DMS53 treated with DMSO at 0.1 percent for 48 hours (cell line): Measurements from ENCODE around the gene TOGARAM2.

Experiments
- DNase-seq: peaks from one replicate; lab custom pipeline; 2025; ENCODE audit not compliant: unreplicated experiment; lab: John Stamatoyannopoulos, UW

TOGARAM2 gene

GRCh38 chr2:28997847-28998735, 17.0 kb downstream of the TOGARAM2 start:
- DNase-seq, result no peak

- DNase-seq, result no peak
These were observed 19.4 kb downstream of the TOGARAM2 start for GRCh38 chr2:29000481-29000880.

GRCh38 chr2:29000956-29001355, 19.9 kb downstream of the TOGARAM2 start:
- no peak for DNase-seq

- DNase-seq, result no peak
These were observed 20.7 kb downstream of the TOGARAM2 start for GRCh38 chr2:29001806-29002205.

- DNase-seq, result no peak
These were observed 23.7 kb downstream of the TOGARAM2 start for GRCh38 chr2:29004755-29005154.

GRCh38 chr2:29005331-29005730, 24.2 kb downstream of the TOGARAM2 start:
- no peak for DNase-seq

- no peak for DNase-seq
These were observed 25.2 kb downstream of the TOGARAM2 start for GRCh38 chr2:29006092-29006979.

- DNase-seq, result no peak
These were observed 25.8 kb downstream of the TOGARAM2 start for GRCh38 chr2:29006980-29007301.

GRCh38 chr2:29009270-29009669, 28.2 kb downstream of the TOGARAM2 start:
- no peak for DNase-seq

- DNase-seq, result no peak
These were observed 28.9 kb downstream of the TOGARAM2 start for GRCh38 chr2:29009711-29010677.

- no peak for DNase-seq
These were observed 29.8 kb downstream of the TOGARAM2 start for GRCh38 chr2:29010946-29011345.

GRCh38 chr2:29011418-29012060, 30.4 kb downstream of the TOGARAM2 start:
- peak; percentile 81 for DNase-seq

GRCh38 chr2:29012211-29012681, 31.1 kb downstream of the TOGARAM2 start:
- no peak for DNase-seq

GRCh38 chr2:29013057-29013780, 32.1 kb downstream of the TOGARAM2 start:
- no peak for DNase-seq

GRCh38 chr2:29014331-29014730, 33.2 kb downstream of the TOGARAM2 start:
- no peak for DNase-seq

GRCh38 chr2:29014811-29015421, 33.8 kb downstream of the TOGARAM2 start:
- DNase-seq, result no peak

- no peak for DNase-seq
These were observed 34.8 kb downstream of the TOGARAM2 start for GRCh38 chr2:29015701-29016470.

- DNase-seq, result no peak
These were observed 35.4 kb downstream of the TOGARAM2 start for GRCh38 chr2:29016504-29016903.
